HEK293 (cell line): ENCODE measurements around the gene CACNA1H.
A peak's percentile ranks its signal among the peaks of the same experiment; 100 is the strongest.

ENCODE experiments used
- CTCF ChIA-PET: fragments of 350-600 bp; formaldehyde crosslinking; extraction: SDS; loops from one replicate; lab custom pipeline; 2021; ENCODE audit warnings: antibody characterized with exemption; lab: Yijun Ruan, JAX
- POLR2A ChIA-PET: fragments of 300-600 bp; formaldehyde crosslinking; extraction: SDS; loops from one replicate; lab custom pipeline; 2020; ENCODE audit warnings: antibody characterized with exemption, inconsistent platforms; lab: Yijun Ruan, JAX
- H3K27ac ChIP-seq: fragments of 200-500 bp; sonication (Bioruptor generic); 2 replicates; pipeline ENCODE4 v1.5.1; 2014; ENCODE audit warnings: low read depth, low read length, control low read depth, inconsistent platforms; ENCODE audit errors: extremely low read depth
- H3K36me3 ChIP-seq, 2 experiments: fragments of 200-500 bp in 1 of 2; sonication (Bioruptor generic) in 1 of 2; 1 replicate in 1 of 2; 2 replicates in 1 of 2; pipeline ENCODE4 v1.5.1; 2014 to 2017; ENCODE audit warnings: inconsistent platforms in 2 of 2, low read length in 2 of 2; ENCODE audit not compliant: control insufficient read depth in 2 of 2, insufficient read depth in 1 of 2
- H3K4me1 ChIP-seq: fragments of 200-500 bp; sonication (Bioruptor generic); 2 replicates; pipeline ENCODE4 v1.5.1; 2014; ENCODE audit warnings: mild to moderate bottlenecking, low read length, inconsistent platforms; ENCODE audit not compliant: control insufficient read depth, insufficient read depth
- H3K4me3 ChIP-seq: 2 replicates; pipeline ENCODE4 v1.5.1; 2011; ENCODE audit warnings: low read depth, mild to moderate bottlenecking, control low read depth, low read length, moderate library complexity
- H3K9me3 ChIP-seq: fragments of 200-500 bp; sonication (Bioruptor generic); 2 replicates; pipeline ENCODE4 v1.5.1; 2014; ENCODE audit warnings: low read depth, low read length, inconsistent platforms; ENCODE audit not compliant: control insufficient read depth, insufficient read depth
- KLF1 ChIP-seq: fragments of 450-650 bp; formaldehyde crosslinking; IDR thresholded peaks from 2 replicates; pipeline ENCODE4 v1.5.1; 2016; ENCODE audit warnings: missing biosample characterization, missing genetic modification characterization
- KLF16 ChIP-seq: fragments of 450-650 bp; formaldehyde crosslinking; IDR thresholded peaks from 2 replicates; pipeline ENCODE4 v1.5.1; 2017; ENCODE audit warnings: missing biosample characterization, missing genetic modification characterization
- SP2 ChIP-seq: fragments of 450-650 bp; formaldehyde crosslinking; IDR thresholded peaks from 2 replicates; pipeline ENCODE4 v1.5.1; 2016; ENCODE audit warnings: missing biosample characterization, missing genetic modification characterization
- SP3 ChIP-seq: fragments of 450-650 bp; formaldehyde crosslinking; IDR thresholded peaks from 2 replicates; pipeline ENCODE4 v1.5.1; 2016; ENCODE audit warnings: missing biosample characterization, missing genetic modification characterization
- ZNF133 ChIP-seq: fragments of 450-650 bp; formaldehyde crosslinking; IDR thresholded peaks from 2 replicates; pipeline ENCODE4 v1.5.1; 2016; ENCODE audit warnings: missing biosample characterization, missing genetic modification characterization
- ZNF174 ChIP-seq: fragments of 450-650 bp; formaldehyde crosslinking; IDR thresholded peaks from 2 replicates; pipeline ENCODE4 v1.5.0; 2017; ENCODE audit warnings: missing biosample characterization, mild to moderate bottlenecking, missing genetic modification characterization
- ZNF521 ChIP-seq: fragments of 450-650 bp; formaldehyde crosslinking; IDR thresholded peaks from 2 replicates; pipeline ENCODE4 v1.5.1; 2017; ENCODE audit warnings: missing biosample characterization, mild to moderate bottlenecking, missing genetic modification characterization
- TF ChIP-seq, protein P1 (sequence below): fragments of 450-650 bp; IDR thresholded peaks from 2 replicates; pipeline ENCODE4 v1.5.1; 2018; ENCODE audit warnings: missing biosample characterization, missing genetic modification characterization
- TF ChIP-seq, protein P2 (sequence below): fragments of 450-650 bp; formaldehyde crosslinking; IDR thresholded peaks from 2 replicates; pipeline ENCODE4 v1.5.1; 2016; ENCODE audit warnings: missing biosample characterization, missing genetic modification characterization
- TF ChIP-seq, protein P3 (sequence below): fragments of 450-650 bp; formaldehyde crosslinking; IDR thresholded peaks from 2 replicates; pipeline ENCODE4 v1.5.1; 2016; ENCODE audit warnings: missing biosample characterization, missing genetic modification characterization
- TF ChIP-seq, protein P4 (sequence below): fragments of 450-650 bp; formaldehyde crosslinking; IDR thresholded peaks from 2 replicates; pipeline ENCODE4 v1.5.1; 2016; ENCODE audit warnings: missing biosample characterization, missing genetic modification characterization
- TF ChIP-seq, protein P5 (sequence below): fragments of 450-650 bp; formaldehyde crosslinking; conservative IDR thresholded peaks from 2 replicates; pipeline ENCODE4 v1.5.1; 2016; ENCODE audit warnings: low read depth, missing biosample characterization, missing genetic modification characterization

The CACNA1H gene

DNA sequence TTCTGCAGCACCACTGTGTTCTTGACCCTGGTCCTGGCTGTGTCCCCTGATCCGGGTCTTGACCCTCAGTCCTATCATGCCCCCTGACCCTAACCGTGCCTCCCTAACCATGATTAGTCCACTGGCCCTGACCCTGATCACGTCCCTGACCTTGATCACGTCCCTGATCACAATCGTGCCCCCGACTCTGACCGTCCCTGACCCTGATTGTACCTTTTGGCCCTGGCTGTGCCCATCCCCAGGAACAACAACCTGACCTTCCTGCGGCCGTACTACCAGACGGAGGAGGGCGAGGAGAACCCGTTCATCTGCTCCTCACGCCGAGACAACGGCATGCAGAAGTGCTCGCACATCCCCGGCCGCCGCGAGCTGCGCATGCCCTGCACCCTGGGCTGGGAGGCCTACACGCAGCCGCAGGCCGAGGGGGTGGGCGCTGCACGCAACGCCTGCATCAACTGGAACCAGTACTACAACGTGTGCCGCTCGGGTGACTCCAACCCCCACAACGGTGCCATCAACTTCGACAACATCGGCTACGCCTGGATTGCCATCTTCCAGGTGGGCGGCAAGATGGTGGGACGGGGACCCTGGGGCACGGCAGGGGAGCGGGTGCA, 47.2 kb downstream of the CACNA1H start (continued):
- no peak for TF ChIP-seq ZNF133 (tag by site-specific recombination)
- TF ChIP-seq, protein P1, sequence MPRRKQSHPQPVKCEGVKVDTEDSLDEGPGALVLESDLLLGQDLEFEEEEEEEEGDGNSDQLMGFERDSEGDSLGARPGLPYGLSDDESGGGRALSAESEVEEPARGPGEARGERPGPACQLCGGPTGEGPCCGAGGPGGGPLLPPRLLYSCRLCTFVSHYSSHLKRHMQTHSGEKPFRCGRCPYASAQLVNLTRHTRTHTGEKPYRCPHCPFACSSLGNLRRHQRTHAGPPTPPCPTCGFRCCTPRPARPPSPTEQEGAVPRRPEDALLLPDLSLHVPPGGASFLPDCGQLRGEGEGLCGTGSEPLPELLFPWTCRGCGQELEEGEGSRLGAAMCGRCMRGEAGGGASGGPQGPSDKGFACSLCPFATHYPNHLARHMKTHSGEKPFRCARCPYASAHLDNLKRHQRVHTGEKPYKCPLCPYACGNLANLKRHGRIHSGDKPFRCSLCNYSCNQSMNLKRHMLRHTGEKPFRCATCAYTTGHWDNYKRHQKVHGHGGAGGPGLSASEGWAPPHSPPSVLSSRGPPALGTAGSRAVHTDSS (tag by site-specific recombination), result no peak
- TF ChIP-seq SP2, result no peak
- no peak for TF ChIP-seq ZNF521 (tag by site-specific recombination)
- TF ChIP-seq, protein P2, sequence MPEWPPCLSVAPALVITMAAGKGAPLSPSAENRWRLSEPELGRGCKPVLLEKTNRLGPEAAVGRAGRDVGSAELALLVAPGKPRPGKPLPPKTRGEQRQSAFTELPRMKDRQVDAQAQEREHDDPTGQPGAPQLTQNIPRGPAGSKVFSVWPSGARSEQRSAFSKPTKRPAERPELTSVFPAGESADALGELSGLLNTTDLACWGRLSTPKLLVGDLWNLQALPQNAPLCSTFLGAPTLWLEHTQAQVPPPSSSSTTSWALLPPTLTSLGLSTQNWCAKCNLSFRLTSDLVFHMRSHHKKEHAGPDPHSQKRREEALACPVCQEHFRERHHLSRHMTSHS, result no peak

DNA sequence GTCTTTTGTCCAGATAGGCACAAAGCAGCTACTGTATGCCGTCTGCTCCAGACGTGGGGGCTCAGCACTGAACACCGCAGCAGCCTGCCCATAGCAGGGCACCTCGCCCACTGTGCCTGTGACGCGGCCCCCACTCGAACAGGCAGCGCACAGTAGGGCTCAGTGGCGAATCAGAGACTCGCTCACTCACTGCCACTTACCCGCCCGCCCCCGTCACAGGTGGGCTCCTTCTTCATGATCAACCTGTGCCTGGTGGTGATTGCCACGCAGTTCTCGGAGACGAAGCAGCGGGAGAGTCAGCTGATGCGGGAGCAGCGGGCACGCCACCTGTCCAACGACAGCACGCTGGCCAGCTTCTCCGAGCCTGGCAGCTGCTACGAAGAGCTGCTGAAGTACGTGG, 48.5 kb downstream of the CACNA1H start:
- Histone ChIP-seq H3K27ac (no peak overlapping the region), H3K4me3 (no peak overlapping the region), H3K36me3 (peaks cover 0 to 5% of the 10 kb centered on the region in 2 experiments; a peak in 1 of 3 replicates), H3K9me3 (no peaks in the 10 kb centered on the region), H3K4me1 (peaks cover 3% of the 10 kb centered on the region; the same call in 1 of the 2 replicates)
- TF ChIP-seq KLF16 (tag by site-specific recombination) (no peak), SP3 (tag by site-specific recombination) (no peak), ZNF174 (tag by site-specific recombination) (no peak)
- TF ChIP-seq, protein P3, sequence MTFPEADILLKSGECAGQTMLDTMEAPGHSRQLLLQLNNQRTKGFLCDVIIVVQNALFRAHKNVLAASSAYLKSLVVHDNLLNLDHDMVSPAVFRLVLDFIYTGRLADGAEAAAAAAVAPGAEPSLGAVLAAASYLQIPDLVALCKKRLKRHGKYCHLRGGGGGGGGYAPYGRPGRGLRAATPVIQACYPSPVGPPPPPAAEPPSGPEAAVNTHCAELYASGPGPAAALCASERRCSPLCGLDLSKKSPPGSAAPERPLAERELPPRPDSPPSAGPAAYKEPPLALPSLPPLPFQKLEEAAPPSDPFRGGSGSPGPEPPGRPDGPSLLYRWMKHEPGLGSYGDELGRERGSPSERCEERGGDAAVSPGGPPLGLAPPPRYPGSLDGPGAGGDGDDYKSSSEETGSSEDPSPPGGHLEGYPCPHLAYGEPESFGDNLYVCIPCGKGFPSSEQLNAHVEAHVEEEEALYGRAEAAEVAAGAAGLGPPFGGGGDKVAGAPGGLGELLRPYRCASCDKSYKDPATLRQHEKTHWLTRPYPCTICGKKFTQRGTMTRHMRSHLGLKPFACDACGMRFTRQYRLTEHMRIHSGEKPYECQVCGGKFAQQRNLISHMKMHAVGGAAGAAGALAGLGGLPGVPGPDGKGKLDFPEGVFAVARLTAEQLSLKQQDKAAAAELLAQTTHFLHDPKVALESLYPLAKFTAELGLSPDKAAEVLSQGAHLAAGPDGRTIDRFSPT, result peak; percentile 29; the same call in 1 of the 2 replicates
- ChIA-PET CTCF (interaction anchor here (1.1 kb wide), 1 partner anchor 146 kb away, joined by 3 read pairs; no protein-coding TSS in a partner anchor), POLR2A (no interaction called here)

DNA sequence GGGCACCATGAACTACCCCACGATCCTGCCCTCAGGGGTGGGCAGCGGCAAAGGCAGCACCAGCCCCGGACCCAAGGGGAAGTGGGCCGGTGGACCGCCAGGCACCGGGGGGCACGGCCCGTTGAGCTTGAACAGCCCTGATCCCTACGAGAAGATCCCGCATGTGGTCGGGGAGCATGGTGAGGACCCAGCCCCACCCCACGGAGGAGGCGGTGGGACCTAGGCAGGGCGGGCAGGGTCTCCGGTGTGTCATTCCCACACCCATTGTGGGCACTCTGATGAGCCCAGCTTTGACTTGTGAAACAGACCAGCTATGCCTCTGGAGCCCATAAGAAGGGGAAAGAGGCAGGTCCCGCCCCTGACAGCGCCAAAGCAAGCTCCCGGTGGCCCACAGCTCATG, 49.4 kb downstream of the CACNA1H start:
- no peaks in the 10 kb centered on the region for H3K9me3 ChIP-seq
- no peaks in the 10 kb centered on the region; the same call in 1 of the 2 replicates for H3K4me1 ChIP-seq
- H3K4me3 ChIP-seq, result no peak overlapping the region
- peaks cover 0 to 5% of the 10 kb centered on the region in 2 experiments; a peak in 1 of 3 replicates for H3K36me3 ChIP-seq
- CTCF ChIA-PET, result no interaction called here
- TF ChIP-seq, protein P4, sequence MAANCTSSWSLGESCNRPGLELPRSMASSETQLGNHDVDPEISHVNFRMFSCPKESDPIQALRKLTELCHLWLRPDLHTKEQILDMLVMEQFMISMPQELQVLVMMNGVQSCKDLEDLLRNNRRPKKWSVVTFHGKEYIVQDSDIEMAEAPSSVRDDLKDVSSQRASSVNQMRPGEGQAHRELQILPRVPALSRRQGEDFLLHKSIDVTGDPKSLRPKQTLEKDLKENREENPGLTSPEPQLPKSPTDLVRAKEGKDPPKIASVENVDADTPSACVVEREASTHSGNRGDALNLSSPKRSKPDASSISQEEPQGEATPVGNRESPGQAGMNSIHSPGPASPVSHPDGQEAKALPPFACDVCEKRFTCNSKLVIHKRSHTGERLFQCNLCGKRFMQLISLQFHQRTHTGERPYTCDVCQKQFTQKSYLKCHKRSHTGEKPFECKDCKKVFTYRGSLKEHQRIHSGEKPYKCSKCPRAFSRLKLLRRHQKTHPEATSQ (tag by site-specific recombination), result no peak
- TF ChIP-seq, protein P5, sequence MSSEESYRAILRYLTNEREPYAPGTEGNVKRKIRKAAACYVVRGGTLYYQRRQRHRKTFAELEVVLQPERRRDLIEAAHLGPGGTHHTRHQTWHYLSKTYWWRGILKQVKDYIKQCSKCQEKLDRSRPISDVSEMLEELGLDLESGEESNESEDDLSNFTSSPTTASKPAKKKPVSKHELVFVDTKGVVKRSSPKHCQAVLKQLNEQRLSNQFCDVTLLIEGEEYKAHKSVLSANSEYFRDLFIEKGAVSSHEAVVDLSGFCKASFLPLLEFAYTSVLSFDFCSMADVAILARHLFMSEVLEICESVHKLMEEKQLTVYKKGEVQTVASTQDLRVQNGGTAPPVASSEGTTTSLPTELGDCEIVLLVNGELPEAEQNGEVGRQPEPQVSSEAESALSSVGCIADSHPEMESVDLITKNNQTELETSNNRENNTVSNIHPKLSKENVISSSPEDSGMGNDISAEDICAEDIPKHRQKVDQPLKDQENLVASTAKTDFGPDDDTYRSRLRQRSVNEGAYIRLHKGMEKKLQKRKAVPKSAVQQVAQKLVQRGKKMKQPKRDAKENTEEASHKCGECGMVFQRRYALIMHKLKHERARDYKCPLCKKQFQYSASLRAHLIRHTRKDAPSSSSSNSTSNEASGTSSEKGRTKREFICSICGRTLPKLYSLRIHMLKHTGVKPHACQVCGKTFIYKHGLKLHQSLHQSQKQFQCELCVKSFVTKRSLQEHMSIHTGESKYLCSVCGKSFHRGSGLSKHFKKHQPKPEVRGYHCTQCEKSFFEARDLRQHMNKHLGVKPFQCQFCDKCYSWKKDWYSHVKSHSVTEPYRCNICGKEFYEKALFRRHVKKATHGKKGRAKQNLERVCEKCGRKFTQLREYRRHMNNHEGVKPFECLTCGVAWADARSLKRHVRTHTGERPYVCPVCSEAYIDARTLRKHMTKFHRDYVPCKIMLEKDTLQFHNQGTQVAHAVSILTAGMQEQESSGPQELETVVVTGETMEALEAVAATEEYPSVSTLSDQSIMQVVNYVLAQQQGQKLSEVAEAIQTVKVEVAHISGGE, result no peak
- peak; percentile 18 for TF ChIP-seq SP2
- TF ChIP-seq KLF1 (tag by site-specific recombination), result peak; percentile 85
- POLR2A ChIA-PET, result no interaction called here
- H3K27ac ChIP-seq, result no peak overlapping the region
